M059J (cell line): Measurements from ENCODE around the gene ZNF222. TPM values are rescaled to one million over a fixed set of nuclear protein-coding genes. Genes with fewer than 3 reads are reported as not detected.
A peak's percentile ranks its signal among the peaks of the same experiment; 100 is the strongest.

ENCODE experiments used
- DNase-seq: peaks from one replicate; pipeline ENCODE4 v3.0.0-alpha.2; 2012; ENCODE audit warnings: low read depth
- total RNA-seq: library from RNA; depleted of rRNA; stranded (reverse); fragments of >200 nt; shearing (Covaris generic); gene quantifications from 2 replicates; pipeline ENCODE4 v1.2.3, GENCODE V29; 2014; rRNA removed

Gene ZNF222
- total RNA-seq, 1 experiment from 2014 or later = 10.8 TPM

DNA sequence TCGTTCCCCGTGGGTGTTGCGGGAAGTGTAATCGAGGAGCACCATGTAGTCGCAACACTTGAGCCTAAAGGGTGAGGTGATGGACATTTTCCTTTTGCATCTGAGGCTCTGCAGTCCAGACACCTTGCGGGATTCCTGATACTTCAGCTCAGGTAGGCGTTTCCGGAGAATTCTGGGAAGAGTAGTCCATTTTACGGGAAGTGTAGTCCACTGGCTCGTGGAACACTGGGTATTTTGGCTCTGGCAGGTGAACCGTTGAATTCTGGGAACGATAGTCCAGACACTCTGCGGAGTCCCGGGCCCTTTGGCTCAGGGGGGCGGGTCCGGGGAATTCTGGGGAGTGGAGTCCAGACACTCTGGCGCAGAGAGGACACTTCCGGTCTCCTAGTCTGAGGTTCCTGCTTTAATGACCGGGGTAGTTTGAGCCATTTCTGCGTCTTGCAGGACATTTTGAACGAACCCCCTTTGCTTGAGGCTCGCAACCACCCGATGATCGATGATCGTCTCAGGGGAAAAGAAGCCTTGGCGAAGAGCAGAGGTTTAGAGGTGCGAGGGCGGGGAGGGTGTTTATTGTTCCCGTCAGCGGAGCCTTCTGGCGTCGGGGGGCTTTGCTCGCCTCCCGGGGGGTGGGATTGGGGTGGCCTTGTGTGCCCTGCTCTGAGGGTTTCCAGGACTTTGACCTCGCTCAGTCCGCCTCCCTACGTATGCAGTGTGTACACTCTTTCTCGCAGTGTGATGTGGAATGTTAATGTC lies 26.6 kb downstream of the ZNF222 start, which contains the start of gene ZNF223:
Gene ZNF223 (plus strand): TSS at position 387 of the 753 bp plus-strand sequence. CDS start 3,141 bp downstream, outside the sequence.
- peak; percentile 98 for DNase-seq

DNA sequence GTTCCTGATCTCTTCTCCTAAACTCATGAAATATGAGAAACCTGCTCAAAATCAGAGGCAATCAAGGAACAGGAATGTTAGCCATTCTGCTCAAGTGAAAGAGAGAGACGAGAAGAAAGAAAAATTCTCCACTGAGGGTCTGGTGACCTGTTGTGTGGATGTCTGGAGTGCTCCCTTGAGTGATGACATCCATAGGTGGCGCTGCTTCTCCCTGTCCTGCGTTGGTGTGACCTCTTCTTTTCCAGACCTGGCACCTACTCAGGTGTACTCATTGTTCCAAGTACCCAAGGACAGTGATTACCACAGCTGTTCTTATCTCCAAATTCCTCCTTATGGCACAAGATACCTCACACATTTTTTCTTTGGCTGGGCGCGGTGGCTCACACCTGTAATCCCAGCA lies 30.7 kb downstream of the ZNF222 start:
- DNase-seq = no peak

GRCh38 chr19:44059229-44059628 lies 34.0 kb downstream of the ZNF222 start:
- DNase-seq = no peak

DNA sequence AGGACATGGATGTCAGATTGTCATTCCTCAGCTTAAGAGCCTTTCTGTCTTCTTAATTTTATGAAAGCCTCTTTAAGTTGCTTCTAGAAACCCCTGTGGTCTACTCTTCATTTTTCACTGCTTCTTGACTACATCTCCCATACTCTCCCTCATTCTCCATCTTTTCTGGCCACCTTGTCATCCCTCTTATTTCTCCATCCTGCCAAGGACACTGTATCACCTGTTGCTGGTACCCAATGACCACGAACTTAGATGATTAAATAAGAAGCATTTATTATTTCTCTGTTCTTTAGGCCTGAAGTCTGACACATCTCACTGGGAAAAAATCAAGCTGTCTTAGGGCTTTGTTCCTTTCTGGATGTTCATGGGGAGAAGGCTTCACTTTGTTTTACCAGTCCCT lies 35.9 kb downstream of the ZNF222 start:
- DNase-seq = no peak

DNA sequence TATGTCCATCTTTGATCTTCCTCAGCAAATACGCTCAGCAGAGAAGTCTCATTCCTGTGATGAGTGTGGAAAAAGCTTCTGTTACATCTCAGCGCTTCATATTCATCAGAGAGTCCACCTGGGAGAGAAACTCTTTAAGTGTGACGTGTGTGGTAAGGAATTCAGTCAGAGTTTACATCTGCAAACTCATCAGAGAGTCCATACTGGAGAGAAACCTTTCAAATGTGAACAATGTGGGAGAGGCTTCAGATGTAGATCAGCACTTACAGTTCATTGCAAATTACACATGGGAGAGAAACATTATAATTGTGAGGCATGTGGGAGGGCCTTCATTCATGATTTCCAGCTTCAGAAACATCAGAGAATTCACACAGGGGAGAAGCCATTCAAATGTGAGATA lies 41.1 kb downstream of the ZNF222 start:
- no peak for DNase-seq

DNA sequence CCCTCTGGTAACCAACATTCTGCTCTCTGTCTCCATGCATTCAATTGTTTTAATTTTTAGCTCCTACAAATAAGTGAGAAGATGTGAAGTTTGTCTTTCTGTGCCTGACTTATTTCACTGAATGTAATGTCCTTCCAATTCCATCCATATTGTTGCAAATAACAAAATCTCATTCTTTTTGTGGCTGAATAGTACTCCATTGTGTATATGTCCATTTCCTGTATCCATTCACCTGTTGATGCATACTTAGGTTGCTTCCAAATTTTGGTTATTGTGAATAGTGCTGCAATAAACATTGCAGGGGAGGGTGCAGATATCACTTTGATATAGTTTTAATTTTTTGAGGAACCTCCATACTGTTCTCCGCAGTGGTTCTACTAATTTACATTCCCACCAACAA lies 44.2 kb downstream of the ZNF222 start:
- DNase-seq = no peak

GRCh38 chr19:44071824-44072542 lies 46.8 kb downstream of the ZNF222 start, which contains the start of gene ZNF284:
ZNF284 (plus strand) TSS chr19:44072159; CDS start chr19:44076390, 4,231 bp downstream.
- peak; percentile 90 for DNase-seq

DNA sequence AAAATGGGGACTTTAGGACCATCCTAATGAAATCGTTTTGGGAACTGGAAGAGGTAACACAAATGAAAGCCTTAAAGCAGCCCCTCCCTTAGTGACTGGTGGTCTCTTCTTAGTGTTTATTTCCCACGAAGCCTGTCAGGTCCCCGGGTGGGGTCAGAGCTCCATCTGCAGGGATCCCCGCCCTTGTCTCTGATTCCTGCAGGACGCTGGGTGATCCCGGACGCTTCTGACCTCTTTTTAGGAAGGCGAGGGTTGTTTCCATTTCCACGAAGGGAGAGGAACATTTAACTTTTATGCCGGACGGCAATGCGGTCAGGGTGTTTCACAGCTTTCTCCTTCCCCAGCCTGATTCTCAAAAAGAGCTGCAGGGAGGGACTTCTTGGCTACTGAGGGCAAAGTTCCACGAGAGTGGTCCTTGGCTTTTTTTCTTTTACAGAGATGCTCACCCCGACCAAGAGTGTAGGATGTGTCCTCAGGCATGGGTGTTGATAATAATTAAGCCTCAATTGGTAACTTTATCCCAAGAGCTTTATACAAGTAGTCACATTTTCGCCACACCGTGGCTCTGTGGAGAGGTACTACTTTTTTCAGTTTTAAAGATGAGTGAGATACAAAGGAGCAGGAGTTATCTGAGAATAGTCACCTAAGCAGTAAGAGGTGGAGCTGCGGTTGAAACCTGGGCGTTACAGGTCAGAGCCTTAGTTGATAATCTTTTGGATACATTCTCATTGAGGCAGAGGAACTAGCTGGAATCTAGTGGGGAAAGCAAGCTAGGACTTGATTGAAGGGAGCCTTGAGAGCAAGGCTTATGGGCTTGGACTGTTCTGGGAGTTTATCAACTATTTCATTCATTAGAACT lies 47.6 kb downstream of the ZNF222 start:
- DNase-seq = peak; percentile 23

DNA sequence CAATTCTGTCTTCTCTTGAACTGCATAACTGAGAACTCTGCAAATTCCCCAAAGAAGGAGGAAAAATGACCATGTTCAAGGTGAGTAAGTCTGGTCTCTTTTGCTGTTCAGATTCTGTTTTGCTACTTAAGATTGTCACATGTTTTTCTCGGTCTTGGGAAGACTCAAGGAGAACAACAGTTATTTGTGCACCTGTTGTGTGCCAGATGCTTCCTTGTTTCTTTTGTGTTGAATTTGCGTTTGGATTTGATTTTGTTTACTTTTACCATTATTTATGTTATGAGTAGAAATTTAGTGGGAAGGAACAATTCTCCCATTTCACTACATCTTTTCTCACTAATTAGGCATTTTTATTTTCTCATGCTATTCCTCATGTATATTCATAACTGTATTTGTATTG lies 51.1 kb downstream of the ZNF222 start:
- no peak for DNase-seq

Other genes with a start within 250 kb of the ZNF222 start
- 20.6 and 30.3 TPM in 2 replicates for gene KCNN4, start 244.4 kb upstream of the ZNF222 start, total RNA-seq
- gene LYPD5, start 222.9 kb upstream of the ZNF222 start, total RNA-seq = 2.1 and 5.5 TPM in 2 replicates
- gene ZNF283, start 198.1 kb upstream of the ZNF222 start, total RNA-seq = 4.2 and 5.6 TPM in 2 replicates
- 1.7 and 2.0 TPM in 2 replicates for gene ZNF404, start 141.4 kb upstream of the ZNF222 start, total RNA-seq
- gene ZNF45, start 90.1 kb upstream of the ZNF222 start, total RNA-seq = 11.2 and 18.8 TPM in 2 replicates
- gene ZNF221, start 74.2 kb upstream of the ZNF222 start, total RNA-seq = 3.6 and 7.2 TPM in 2 replicates
- gene ZNF155, start 41.2 kb upstream of the ZNF222 start, total RNA-seq = 6.1 and 10.2 TPM in 2 replicates
- 4.3 and 9.2 TPM in 2 replicates for gene ZNF230, start 22.4 kb upstream of the ZNF222 start, total RNA-seq
- 4.4 and 8.6 TPM in 2 replicates for gene ZNF223, start 26.7 kb downstream of the ZNF222 start, total RNA-seq
- gene ZNF284, start 46.8 kb downstream of the ZNF222 start, total RNA-seq = 1.3 and 2.6 TPM in 2 replicates
- gene ZNF224, start 69.0 kb downstream of the ZNF222 start, total RNA-seq = 12.4 and 14.3 TPM in 2 replicates
- 2.4 and 3.9 TPM in 2 replicates for gene ZNF225, start 88.0 kb downstream of the ZNF222 start, total RNA-seq
- 3.6 and 6.9 TPM in 2 replicates for gene ZNF234, start 116.2 kb downstream of the ZNF222 start, total RNA-seq
- gene ZNF226, start 139.7 kb downstream of the ZNF222 start, total RNA-seq = 9.7 and 20.7 TPM in 2 replicates
- gene ZNF227, start 187.2 kb downstream of the ZNF222 start, total RNA-seq = 17.9 and 20.6 TPM in 2 replicates
- gene ZNF233, start 234.5 kb downstream of the ZNF222 start, total RNA-seq = 0.10 TPM in 1 of 2 replicates, not detected in the other